NCI-H2171 (cell line): ENCODE results near the gene TMEM245.

Experiments
- DNase-seq: peaks from one replicate; lab custom pipeline; 2025; lab: John Stamatoyannopoulos, UW

Gene TMEM245

DNA sequence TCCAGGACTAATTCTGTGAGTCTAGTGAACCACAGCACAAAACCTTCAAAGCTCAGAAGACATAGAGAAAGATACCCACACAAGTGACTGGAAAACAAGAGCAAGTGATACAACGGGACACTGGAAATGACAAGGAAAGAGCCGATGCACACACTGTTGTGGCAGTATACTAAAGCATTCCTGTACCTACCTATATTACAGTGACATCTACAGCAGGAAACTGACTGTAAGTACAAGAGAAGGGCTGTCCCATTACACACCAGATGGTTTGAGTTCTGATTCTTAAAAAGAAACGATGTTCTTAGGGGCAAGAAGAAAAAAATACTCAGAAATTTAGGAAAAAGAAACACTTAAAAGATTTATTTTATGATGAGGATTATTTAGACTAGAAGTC, 18.5 kb downstream of the TMEM245 start:
- no peak for DNase-seq

DNA sequence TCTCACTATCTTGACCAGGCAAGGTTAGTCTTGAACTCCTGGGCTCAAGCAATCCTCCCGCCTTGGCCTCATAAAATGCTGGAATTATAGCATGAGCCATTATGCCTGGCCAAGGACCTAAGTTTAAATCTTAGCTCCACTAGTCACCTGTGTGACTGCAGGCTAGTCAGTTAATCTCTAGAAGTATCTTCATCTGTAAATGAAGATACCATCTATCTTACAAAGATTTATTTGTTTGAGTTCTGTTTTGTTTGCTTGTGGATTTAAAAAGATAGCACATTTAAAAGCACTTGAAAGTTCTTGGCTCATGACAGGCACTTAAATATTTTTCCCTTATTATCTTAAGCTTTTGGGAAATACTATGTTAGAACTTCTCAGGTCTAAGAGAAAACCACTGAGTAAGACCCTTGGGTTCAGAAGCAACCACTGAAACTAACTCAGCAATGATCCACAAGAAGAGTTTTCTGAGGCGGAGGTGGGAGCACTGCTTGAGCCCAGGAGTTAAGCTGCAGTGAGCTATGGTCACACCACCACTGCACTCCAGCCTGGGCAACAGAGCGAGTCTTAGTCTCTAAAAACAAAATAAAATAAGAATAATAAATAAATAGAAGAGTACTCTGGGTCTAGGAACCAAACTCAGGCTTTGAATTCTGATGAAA, 19.1 kb downstream of the TMEM245 start:
- DNase-seq = no peak

DNA sequence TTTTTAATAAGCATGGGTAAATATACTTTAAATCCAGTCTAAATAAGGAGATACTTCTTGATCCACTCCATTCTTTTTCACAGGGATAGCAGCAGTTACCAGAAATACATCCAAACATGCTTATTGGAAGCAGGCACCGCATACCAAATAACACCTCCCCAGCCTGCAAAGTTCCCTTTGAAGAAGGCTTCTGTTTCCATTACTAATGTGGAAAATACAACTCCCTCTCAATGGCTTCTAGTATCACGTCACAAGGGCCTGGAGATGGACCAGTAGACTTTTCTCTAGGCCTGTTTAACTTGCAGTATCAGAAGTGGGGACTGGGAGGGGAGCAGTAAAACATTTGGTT, 20.8 kb downstream of the TMEM245 start:
- DNase-seq = no peak

DNA sequence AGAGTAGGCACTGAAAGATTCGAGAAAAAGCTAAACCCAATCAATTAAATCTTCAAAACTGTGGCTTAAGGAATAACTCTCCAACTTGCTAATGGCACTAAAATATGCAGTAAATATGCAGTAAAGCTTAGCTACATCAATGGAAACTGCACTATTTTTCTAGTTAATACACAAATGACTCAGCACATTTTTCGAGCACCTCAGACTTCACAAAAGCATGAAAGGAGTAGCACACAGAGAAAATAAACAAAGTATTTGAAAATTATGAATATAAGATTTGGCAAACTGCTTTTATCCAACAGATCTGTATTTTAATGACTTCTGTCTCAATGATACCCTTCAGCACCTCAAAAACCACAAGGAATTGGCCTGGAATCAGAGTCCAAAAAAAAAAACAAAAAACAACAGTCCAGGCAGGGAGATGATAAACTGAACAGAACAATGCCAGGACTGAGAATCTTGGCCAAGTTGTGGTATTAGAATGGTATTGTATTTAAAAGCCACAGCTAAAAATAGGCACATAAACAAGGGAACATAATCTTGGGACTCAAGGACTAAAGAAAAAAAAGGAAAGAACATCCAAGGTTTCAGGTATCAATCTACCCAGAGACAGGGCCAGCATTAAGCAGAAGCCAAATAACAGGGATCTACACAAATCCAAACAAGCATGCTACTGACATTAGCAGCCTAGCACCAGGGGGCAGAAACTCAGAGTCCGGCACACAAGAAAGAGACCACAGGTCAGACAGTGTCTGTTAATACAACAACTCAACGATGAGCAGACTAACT, 21.4 kb downstream of the TMEM245 start:
- DNase-seq = peak; percentile 39

DNA sequence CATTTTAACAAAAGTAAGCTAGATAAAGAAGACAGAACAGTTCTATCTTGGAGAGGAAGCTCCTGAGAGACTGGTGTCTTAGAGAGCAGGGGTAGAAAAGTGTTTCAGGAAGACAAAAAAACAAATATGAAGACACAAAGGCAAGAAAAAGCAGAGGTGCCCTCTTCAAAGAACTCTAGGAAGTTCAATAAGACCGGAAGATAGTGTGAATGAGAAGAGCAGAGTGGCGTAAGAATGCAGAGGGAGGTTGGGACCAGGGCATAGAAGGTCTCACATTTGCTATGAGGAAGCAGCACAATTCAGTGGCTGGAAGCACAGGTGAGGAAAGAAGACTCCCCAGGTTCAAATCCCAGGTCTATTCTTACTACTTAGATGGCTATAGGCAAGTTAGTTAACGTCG, 22.6 kb downstream of the TMEM245 start:
- DNase-seq = no peak

DNA sequence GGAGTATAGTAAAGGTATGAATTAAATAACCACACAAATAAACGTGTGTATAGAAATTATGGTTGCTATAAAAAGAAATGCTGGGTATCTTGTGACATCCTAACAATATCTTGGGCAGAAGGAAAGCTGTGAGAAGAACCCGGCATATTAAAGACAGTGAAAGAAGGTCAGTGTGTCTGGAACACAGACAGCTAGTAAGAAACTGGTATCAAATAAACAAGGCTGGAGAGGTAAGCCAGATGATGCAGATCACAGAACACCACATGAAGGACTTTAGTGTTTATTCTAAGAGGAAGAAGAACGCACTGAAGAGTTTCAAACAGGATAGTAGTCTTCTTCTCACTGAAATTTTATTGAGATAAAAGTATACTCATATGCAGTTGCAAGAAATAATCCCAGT, 24.4 kb downstream of the TMEM245 start:
- DNase-seq = no peak

DNA sequence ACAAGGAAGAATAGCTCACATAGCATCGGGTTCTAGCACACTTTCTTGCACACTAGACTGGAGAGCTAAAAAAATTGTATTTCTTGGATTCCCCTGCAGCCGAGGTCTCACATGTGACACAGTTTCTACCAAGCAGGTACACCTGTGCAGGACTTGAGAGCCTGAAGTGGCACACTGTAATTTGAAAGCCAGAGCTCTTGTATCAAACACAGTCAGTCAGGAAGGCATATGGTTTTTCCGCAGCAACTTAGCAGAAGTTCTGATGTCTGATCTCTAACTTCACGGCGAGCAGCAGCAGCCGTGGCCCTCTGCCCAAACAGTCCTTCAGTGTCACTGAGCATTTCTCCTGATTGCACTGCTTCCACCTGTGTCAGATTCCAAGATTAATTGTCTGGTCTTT, 25.5 kb downstream of the TMEM245 start:
- DNase-seq = no peak

DNA sequence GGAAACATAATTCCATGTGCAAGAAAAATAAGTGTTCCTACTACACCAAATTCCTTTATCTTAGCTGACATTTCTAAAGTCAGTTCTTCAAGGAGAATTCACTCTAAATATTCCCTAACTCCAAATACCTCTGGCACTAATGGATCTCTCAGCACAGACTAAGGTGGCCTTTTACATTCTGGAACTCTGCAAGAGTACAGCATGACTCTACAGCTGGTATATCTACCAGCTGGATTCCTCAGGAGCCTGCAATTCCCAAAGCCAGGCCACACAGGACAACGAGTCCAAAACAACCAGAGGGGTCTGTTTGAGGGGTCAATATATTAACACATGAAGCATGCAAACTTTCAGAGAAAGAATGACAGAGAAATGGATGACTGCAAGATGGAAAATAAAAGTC, 27.2 kb downstream of the TMEM245 start:
- DNase-seq = no peak

DNA sequence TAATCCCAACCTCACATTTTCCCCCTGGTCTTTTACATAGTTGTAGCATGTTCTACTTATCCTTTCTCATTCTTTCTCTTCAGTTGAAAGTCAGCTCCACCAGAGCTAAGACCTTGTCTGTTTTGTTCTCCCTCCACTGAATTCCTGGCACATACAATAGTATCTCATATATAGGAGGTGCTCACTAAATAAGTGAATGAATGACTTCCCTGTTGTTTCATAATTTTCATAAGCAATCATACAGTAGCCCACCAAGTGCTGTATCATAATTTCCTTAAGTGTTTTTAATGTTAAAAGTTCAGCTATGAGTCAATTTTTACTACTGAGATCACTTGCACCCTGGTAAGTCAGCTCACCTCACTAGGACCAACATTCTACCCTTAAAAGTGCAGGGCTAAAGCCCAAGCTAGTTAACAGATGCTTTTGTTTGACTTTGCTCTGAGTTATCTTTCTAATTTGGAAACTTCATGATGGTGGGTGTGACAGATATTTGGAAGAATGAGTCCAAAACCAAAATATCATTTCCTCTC, 27.6 kb downstream of the TMEM245 start:
- DNase-seq = no peak

DNA sequence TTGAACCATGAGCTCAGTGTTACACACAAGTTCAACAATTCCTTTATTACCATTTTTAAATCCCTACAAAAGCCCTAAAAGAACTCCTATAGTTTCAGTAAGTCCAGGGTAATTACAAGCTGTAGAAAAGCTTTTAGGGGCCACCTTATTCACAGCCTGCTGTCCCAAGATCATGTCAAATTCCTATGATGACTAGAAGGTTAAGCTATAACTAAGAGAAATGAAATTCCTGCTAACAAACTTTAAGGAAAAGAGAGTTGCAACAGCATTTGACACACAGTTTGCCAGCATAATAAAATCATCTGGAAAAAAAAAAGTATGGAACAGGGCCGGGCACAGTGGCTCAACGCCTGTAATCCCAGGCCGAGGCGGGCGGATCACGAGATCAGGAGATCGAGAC, 31.5 kb downstream of the TMEM245 start:
- no peak for DNase-seq

DNA sequence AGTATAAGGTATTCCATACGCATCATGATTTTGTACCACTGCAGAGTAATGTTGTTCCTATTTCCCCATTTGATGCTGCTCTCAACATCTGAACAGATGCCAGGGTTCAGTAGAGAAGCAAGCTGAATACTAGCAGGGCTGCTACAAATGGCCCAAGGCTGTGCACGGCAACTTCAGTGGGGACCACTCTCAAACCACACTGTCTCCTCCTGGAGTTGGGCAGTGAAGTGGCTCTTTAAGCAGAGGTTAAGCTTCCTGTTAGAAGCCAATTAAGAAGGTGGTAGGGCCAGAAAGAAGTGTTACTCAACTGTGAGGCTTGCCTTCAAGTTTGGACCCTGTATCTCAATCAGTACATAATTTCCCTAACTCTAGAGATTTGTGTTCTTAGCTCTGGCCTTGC, 32.0 kb downstream of the TMEM245 start:
- no peak for DNase-seq

DNA sequence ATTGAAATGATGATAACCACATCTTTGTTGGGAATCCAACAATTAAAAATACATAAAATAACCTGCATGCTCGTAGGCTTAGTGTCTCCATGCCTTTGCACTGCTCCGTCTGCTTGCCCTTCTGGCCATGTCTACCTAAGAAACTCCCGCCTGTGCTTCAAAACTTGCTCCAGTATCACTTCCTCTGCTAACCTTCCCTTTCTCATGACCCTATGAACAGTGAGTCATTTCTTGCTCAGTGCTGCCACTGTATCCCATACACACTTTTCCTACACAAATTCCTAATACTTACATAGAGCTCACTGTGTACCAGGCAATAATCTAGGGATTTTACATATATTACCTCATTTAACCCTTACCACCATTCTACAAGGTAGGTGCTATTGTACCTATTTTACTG, 33.5 kb downstream of the TMEM245 start:
- no peak for DNase-seq

DNA sequence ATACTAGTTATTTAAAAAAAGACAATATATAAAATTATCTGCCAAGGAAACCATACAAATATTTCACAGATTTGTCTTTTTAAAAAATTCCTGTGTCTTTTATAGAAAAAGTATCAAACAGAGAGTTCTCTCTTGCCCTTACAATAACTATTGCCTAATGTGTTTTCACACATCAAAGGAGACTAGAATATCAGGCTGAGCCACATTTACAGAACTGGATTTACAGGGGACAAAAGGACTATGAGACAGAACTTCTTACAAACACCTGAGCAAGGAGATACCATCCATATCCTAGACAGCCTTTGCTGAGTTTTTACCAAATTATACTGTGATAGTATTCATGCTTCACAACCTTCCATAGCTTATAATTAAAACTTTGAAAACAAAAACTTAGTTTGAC, 34.2 kb downstream of the TMEM245 start:
- DNase-seq = no peak

DNA sequence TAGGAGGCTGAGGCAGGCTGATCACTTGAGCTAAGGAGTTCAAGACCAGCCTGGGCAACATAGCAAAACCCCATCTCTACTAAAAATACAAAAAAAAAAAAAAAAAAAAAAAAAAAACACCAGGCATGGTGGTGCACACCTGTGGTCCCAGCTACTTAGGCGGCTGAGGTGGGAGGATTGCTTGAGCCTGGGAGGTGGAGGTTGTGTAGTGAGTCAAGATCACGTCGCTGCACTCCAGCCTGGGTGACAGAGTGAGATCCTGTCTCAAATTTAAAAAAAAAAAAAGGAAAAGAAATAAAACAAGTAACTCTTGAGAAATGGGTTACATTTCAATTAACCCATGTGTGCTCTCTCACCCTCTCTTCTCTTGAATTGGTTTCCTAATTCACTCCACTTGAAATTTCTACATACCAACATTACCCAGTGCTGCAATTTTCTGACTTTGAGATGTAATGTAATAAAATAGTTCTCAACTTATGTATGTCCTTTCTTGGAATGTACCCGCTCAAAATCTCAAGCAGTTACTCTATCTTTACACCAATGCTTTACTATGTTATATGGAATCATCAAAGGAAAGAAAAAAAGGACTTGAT, 35.8 kb downstream of the TMEM245 start:
- no peak for DNase-seq

DNA sequence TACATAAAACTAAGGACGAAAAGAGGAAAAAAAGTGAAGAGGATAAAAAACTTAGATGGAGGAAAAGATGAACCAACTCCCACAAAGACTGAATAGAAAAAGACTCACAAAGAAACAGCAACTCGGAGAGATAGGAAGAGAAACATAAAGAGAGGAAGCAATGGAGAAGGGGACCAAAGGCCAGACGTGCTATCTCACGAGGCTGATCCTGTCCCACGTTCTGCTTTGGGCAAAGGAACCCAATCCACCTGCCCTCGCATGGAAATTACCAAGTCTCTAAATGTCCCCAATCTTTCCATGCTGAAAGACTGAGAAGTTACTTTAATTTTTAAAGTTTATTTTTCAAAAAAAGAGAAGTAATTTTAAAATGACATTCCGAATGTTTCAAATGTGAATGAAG, 36.6 kb downstream of the TMEM245 start:
- no peak for DNase-seq

DNA sequence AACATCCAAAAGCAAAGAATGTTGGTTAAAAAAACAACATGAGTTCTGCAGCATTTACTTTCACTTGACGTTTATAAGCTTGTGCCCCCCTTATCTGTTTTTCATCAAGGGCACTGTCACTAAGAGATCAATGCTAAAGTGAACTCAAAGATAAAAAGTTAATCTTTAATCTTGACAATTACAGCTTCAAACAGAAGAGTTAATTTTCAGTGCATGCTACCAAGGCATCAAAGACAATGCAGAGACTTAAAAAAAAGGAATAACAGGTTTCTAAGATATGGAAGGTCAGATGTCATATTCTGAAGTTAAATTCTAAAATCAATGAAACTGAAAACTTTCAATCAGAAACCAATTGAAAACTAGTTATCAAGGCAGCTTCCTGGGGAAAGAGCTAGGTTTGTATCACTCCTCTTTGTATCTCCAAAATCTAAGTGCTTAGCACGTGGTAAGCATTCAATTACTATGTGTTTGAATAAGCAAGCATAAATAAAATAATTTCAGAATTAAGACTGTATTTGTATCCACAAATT, 37.6 kb downstream of the TMEM245 start:
- DNase-seq = no peak

DNA sequence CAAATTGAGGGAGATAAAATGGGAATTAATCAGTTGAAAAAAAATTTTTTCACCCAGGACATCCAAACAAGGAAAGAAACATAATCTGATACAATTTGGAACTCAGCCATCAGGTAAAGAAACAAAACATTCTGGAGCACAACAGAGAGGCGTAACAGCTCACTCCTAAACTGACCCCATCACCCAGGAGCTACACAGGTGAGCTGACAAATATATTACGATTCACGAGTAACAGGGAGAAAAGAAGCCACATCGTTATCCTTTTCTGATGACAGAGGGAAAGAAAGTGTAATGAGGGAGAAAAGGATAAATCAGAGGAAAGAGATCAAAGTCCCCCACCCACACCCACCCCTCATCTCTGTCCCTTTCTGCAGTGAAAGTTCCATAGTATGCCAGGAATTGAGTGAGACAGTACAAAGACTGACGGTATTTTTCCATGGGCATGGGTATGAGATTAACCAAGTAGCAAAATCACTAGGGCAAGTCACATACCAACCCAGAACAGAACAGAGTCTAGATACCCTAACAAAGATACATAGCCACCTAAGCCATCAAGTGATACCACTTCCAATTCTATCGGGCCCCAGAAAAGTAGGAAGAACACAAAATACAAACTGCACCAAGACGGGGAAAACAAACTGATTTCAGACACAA, 45.4 kb downstream of the TMEM245 start:
- no peak for DNase-seq

DNA sequence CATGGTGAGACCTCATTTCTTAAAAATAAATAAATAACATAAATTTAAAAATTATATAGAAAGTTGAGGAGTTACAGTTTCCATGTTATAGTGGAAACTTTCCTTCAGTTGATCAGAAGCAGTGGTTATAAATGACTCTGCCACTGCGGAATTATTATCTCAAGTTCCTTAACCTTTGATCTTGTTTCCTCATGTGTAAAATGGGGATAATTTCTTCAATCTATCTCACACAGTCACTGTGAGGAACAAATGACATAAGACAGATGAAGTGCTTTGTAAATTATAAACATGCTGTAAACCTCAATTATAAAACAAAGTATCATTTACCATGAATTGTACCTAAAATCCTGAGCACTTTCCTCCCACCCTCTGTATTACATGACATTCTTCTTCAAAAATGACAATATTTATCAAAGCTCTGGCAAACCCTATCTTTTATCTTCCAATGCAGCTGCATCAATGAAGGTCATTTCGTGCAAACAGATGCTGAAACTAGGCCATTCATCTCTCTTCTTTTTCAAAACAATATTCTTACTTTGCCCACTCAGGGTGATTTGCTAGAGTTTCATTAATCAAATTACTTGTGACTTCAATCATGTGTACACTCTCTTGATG, 46.8 kb downstream of the TMEM245 start:
- DNase-seq = no peak

DNA sequence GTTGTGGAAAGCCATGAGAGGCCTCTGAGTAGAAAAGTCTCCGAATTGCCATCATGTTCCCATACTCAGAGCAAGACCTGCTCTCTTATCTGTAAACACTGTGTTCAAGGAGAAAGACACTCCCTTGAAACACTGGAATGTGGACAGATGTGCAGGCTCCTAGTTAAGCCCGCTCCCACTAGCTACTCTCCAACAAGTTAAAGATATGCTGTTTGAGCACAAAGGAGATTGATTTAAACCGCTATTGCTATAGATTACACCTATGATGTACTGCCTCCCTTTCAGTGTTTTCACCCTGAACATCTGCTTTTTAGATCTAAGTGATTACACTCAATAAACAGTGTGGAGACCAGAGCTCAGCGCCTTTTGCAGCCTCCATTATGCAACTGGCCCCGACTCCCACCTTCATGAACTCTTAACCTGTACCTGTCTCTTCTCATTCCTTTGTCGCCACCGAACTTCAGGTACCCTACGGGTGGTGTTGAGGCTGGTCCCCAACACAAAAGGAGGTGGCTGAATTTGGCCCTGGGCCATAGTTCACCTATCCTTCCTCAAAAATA, 47.5 kb downstream of the TMEM245 start:
- no peak for DNase-seq

DNA sequence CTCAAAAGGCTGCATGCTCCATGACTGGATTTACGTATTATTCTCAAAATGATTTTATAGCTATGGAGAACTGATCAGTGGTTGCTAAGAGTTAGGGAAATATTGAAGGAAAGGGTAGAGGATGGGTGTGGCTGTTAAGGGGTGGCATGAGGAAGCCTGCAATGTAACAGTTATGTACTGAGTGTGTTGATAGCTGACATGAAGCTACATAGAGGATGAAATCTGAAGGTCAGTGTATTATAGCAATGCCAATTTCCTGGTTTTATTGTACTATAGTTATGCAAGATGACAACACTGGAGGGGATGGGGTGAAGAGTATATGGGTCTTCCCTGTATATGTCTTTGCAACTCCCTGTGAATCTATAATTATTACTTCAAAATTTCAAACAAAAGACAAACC, 51.0 kb downstream of the TMEM245 start:
- no peak for DNase-seq

DNA sequence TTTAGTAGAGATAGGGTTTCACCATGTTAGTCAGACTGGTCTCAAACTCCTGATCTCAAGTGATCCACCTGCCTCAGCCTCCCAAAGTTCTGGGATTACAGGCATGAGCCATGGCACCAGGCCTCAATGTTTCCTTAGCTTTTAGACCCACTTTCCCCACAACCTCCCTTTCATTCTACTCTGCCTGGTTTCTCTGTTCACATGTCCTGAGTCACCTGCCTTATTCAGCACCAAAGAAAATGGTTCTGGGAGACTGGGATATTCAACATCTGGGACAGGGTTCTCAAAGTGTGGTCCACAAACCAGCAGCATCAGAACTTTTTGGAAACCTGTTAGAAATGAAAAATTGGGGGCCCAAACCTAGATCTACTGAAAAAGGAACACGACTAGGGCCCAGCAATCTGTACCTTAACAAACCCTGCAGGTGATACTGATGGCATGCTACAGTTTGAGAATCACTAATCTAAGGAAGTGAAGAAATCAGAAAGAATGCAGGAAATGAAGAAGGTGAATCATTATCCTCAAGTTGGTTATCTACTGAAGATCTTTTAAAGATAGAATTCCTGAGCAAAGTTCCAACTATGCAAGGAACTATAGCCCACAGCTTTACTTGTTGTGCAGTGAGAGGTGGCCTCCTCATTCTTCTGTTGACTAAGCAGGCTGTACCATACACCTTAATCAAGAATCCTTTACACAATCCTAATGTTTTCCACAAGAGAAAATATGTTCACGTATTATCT, 54.6 kb downstream of the TMEM245 start:
- DNase-seq = no peak
